PC-9 (cell line): ENCODE results near the gene HDAC5.

ENCODE experiments used
- EZH2 ChIP-seq: fragments of 200-600 bp; sonication (generic); IDR thresholded peaks from 2 replicates; pipeline ENCODE4 v1.8.0; 2017; ENCODE audit warnings: antibody characterized with exemption, low read depth
- TF ChIP-seq, protein P1 (sequence below): fragments of 200-600 bp; sonication (generic); conservative IDR thresholded peaks from 2 replicates; pipeline ENCODE4 v1.6.1; 2017; ENCODE audit warnings: mixed run types, antibody characterized with exemption, mild to moderate bottlenecking, moderate library complexity

DNA sequence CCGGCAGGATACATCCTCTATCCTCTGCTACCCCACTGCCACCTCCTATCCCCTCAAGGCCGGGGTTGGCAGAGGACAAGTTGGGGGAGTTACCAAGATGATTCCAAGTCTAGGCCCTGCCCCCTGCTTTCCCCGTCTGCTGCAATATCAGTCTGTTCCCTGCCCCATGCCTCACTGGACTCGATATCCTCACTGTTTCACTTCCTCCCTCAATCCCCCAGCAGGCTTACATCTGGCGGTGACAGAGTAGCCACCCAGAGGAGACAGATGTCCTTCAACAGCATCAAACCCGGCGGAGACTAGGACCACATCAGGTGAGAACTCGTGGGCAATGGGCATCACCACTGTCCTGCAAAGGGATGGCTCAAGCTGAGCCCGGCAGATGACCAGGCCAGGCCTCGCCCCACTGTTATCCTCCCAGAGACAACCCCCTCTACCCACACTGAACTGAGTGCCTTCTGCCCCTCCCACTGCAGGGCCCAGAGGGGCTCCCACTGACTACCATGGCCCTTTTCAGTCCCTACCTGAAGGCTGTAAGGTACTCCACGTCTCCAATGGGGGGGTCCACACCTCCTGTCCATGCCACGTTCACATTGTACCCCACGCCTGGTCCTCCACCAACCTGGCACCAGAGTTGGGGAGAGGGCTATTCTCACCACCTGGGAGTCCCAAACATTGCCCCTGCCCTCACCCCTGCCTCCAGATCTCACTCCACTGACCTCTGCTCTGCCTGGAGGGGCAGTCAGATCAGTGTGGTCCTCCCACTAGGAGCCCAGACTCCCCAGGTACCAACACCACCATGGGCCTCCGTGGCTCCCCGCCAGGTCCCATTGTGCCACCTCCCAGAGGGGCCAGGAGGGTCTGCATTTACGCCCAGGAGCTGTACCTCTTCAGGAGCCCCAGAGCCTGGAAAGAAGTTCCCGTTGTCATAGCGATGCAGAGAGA is 43.3 kb downstream of the HDAC5 start:
- TF ChIP-seq, protein P1, sequence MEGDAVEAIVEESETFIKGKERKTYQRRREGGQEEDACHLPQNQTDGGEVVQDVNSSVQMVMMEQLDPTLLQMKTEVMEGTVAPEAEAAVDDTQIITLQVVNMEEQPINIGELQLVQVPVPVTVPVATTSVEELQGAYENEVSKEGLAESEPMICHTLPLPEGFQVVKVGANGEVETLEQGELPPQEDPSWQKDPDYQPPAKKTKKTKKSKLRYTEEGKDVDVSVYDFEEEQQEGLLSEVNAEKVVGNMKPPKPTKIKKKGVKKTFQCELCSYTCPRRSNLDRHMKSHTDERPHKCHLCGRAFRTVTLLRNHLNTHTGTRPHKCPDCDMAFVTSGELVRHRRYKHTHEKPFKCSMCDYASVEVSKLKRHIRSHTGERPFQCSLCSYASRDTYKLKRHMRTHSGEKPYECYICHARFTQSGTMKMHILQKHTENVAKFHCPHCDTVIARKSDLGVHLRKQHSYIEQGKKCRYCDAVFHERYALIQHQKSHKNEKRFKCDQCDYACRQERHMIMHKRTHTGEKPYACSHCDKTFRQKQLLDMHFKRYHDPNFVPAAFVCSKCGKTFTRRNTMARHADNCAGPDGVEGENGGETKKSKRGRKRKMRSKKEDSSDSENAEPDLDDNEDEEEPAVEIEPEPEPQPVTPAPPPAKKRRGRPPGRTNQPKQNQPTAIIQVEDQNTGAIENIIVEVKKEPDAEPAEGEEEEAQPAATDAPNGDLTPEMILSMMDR: no peak
- TF ChIP-seq EZH2: no peak
